CD14-positive monocyte (primary cell): Measurements from ENCODE around the gene UBE2L5. TPM values are rescaled to one million over a fixed set of nuclear protein-coding genes. Genes with fewer than 3 reads are reported as not detected.

Experiments used
- DNase-seq, 3 donors: peaks; one replicate each; pipeline ENCODE4 v3.0.0-alpha.2; 2011 to 2022
- H2AFZ ChIP-seq: 2 replicates; pipeline ENCODE4 v1.6.0; 2012; ENCODE audit warnings: mild to moderate bottlenecking, low read depth, low read length, inconsistent platforms; ENCODE audit not compliant: insufficient read depth, poor library complexity, severe bottlenecking
- H3K27ac ChIP-seq, 2 donors: 1 replicate in 1 of 2; 2 replicates in 1 of 2; pipeline ENCODE4 v1.5.1; 2012 to 2013; ENCODE audit warnings: low read length in 2 of 2, control low read depth in 1 of 2, inconsistent platforms in 1 of 2, low read depth in 1 of 2, mild to moderate bottlenecking in 1 of 2
- H3K27me3 ChIP-seq, 2 donors: one replicate each; pipeline versions ENCODE4 v1.6.0 to v1.6.1; 2011 to 2013; ENCODE audit warnings: low read length in 2 of 2; ENCODE audit not compliant: control insufficient read depth in 2 of 2, insufficient read depth in 2 of 2
- H3K36me3 ChIP-seq, 2 donors: replicated peaks in 1 of 2; 1 replicate in 1 of 2; 2 replicates in 1 of 2; pipeline versions ENCODE4 v1.5.1 to v1.6.1; 2012 to 2013; ENCODE audit warnings: low read length in 2 of 2, control low read depth in 1 of 2, inconsistent platforms in 1 of 2, mild to moderate bottlenecking in 1 of 2; ENCODE audit not compliant: insufficient read depth in 2 of 2, control insufficient read depth in 1 of 2
- H3K4me1 ChIP-seq, 2 donors: 1 replicate in 1 of 2; 2 replicates in 1 of 2; pipeline versions ENCODE4 v1.5.1 to v1.6.1; 2012 to 2013; ENCODE audit warnings: low read length in 2 of 2, control low read depth in 1 of 2, inconsistent platforms in 1 of 2, mild to moderate bottlenecking in 1 of 2, moderate library complexity in 1 of 2; ENCODE audit not compliant: insufficient read depth in 2 of 2, control insufficient read depth in 1 of 2
- H3K4me2 ChIP-seq: replicated peaks from 2 replicates; pipeline ENCODE3; 2012; ENCODE audit warnings: low read length, moderate library complexity, mild to moderate bottlenecking; ENCODE audit not compliant: poor library complexity, severe bottlenecking; ENCODE audit errors: extremely low read depth
- H3K4me3 ChIP-seq, 3 experiments: fragments of 200-600 bp in 1 of 3; sonication (generic) in 1 of 3; replicated peaks in 1 of 3; 1 replicate in 2 of 3; 2 replicates in 1 of 3; pipeline ENCODE4 v1.5.1; 2011 to 2013; ENCODE audit warnings: low read length in 3 of 3, mild to moderate bottlenecking in 3 of 3, control low read depth in 2 of 3, low read depth in 2 of 3, inconsistent platforms in 1 of 3, moderate library complexity in 1 of 3
- H3K79me2 ChIP-seq: 2 replicates; pipeline ENCODE4 v1.6.0; 2012; ENCODE audit warnings: mild to moderate bottlenecking, control low read depth, inconsistent platforms, low read length, moderate library complexity; ENCODE audit not compliant: insufficient read depth
- H3K9ac ChIP-seq: 2 replicates; pipeline ENCODE4 v1.6.0; 2017; ENCODE audit warnings: low read length, mild to moderate bottlenecking; ENCODE audit not compliant: insufficient read depth, poor library complexity, severe bottlenecking
- H3K9me3 ChIP-seq, 2 donors: replicated peaks in 1 of 2; 1 replicate in 1 of 2; 2 replicates in 1 of 2; pipeline versions ENCODE4 v1.5.1 to v1.6.1; 2012 to 2013; ENCODE audit warnings: low read length in 2 of 2, control low read depth in 1 of 2; ENCODE audit not compliant: control insufficient read depth in 1 of 2, insufficient read depth in 1 of 2
- H4K20me1 ChIP-seq: 2 replicates; pipeline ENCODE4 v1.6.0; 2012; ENCODE audit warnings: mild to moderate bottlenecking, low read length, control low read depth, moderate library complexity; ENCODE audit not compliant: insufficient read depth
- H3K27ac Mint-ChIP-seq, 7 donors: one replicate each; pipeline ENCODE4 v1.8.0; 2020; ENCODE audit warnings: mild to moderate bottlenecking in 7 of 7, mixed read lengths in 7 of 7, moderate library complexity in 6 of 7, inconsistent platforms in 2 of 7
- H3K27me3 Mint-ChIP-seq, 3 donors: one replicate each; pipeline ENCODE4 v1.8.0; 2021 to 2022; ENCODE audit warnings: low read depth in 3 of 3, mild to moderate bottlenecking in 3 of 3, mixed read lengths in 3 of 3, moderate library complexity in 3 of 3, inconsistent platforms in 1 of 3
- H3K36me3 Mint-ChIP-seq, 2 donors: one replicate each; pipeline ENCODE4 v1.8.0; 2020; ENCODE audit warnings: mixed read lengths in 2 of 2, inconsistent platforms in 1 of 2, mild to moderate bottlenecking in 1 of 2
- H3K4me1 Mint-ChIP-seq: one replicate; pipeline ENCODE4 v1.8.0; 2020; ENCODE audit warnings: mild to moderate bottlenecking, mixed read lengths
- H3K4me3 Mint-ChIP-seq, 2 donors: one replicate each; pipeline ENCODE4 v1.8.0; 2020; ENCODE audit warnings: mild to moderate bottlenecking in 2 of 2, mixed read lengths in 2 of 2, moderate library complexity in 1 of 2
- H3K9me3 Mint-ChIP-seq, 7 donors: one replicate each; pipeline ENCODE4 v1.8.0; 2020 to 2022; ENCODE audit warnings: mixed read lengths in 7 of 7, mild to moderate bottlenecking in 6 of 7, moderate library complexity in 6 of 7, inconsistent platforms in 2 of 7
- WGBS: methylation state at CpG from one replicate; pipeline ENCODE4 v1.1.5; 2013; ENCODE audit warnings: missing lambda C conversion rate; ENCODE audit not compliant: insufficient coverage; 5-methylcytosine and 5-hydroxymethylcytosine counted together
- intact Hi-C, 2 donors: fragments of 100-400 bp; cut with micrococcal nuclease; formaldehyde crosslinking; loops; one replicate each; pipeline versions ENCODE4 v1.15.0 to v1.15.1; 2023
- polyA plus RNA-seq, 3 donors: library from polyadenylated mRNA; depleted of rRNA in 1 of 3; unstranded in 2 of 3; stranded (reverse) in 1 of 3; fragments of 300-500 nt in 2 of 3; fragments of >200 nt in 1 of 3; fragmentation: Illumina TruSeq in 2 of 3; gene quantifications; 1 replicate in 2 of 3; 2 replicates in 1 of 3; pipeline ENCODE4 v1.2.3, GENCODE V29; 2012 to 2021
- TF ChIP-seq, protein P1 (sequence below): fragments of 200-600 bp; IDR thresholded peaks from one replicate; pipeline ENCODE4 v1.8.0; 2022; ENCODE audit warnings: antibody characterized with exemption, mild to moderate bottlenecking

Gene UBE2L5
- polyA plus RNA-seq, 3 donors, result not detected

- H3K4me1 Mint-ChIP-seq, result peaks cover 8% of the 10 kb centered on the region
- intact Hi-C loops, result loop anchor here in 1 of 2 donors (10.0 kb wide), 1 partner anchor 901 kb away; no protein-coding TSS in a partner anchor
- Histone ChIP-seq H3K4me2 (peak overlapping the region; percentile 99), H3K9me3 (no peaks in the 10 kb centered on the region), H3K79me2 (no peaks in the 10 kb centered on the region), H3K27ac (peak overlapping the region; percentile 78 to 98), H3K9ac (peak overlapping the region; percentile 84), H3K4me3 (peak overlapping the region; percentile 65 to 95 (median 65)), H4K20me1 (no peaks in the 10 kb centered on the region), H3K27me3 (no peaks in the 10 kb centered on the region), H3K4me1 (peaks cover 8 to 11% of the 10 kb centered on the region in 2 donors), H3K36me3 (no peaks in the 10 kb centered on the region), H2AFZ (peak overlapping the region; percentile 99)
- H3K27me3 Mint-ChIP-seq, result peaks cover 0 to 10% (median 1%) of the 10 kb centered on the region in 3 donors
- no peaks in the 10 kb centered on the region for H3K36me3 Mint-ChIP-seq
- 0% methylated on average over 3 of the region's 19 CpGs for WGBS
- H3K4me3 Mint-ChIP-seq, result peak overlapping the region; percentile 90 to 98
- TF ChIP-seq, protein P1, sequence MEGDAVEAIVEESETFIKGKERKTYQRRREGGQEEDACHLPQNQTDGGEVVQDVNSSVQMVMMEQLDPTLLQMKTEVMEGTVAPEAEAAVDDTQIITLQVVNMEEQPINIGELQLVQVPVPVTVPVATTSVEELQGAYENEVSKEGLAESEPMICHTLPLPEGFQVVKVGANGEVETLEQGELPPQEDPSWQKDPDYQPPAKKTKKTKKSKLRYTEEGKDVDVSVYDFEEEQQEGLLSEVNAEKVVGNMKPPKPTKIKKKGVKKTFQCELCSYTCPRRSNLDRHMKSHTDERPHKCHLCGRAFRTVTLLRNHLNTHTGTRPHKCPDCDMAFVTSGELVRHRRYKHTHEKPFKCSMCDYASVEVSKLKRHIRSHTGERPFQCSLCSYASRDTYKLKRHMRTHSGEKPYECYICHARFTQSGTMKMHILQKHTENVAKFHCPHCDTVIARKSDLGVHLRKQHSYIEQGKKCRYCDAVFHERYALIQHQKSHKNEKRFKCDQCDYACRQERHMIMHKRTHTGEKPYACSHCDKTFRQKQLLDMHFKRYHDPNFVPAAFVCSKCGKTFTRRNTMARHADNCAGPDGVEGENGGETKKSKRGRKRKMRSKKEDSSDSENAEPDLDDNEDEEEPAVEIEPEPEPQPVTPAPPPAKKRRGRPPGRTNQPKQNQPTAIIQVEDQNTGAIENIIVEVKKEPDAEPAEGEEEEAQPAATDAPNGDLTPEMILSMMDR, result no peak
- H3K9me3 Mint-ChIP-seq, result no peaks in the 10 kb centered on the region
- peak; percentile 75 to 91 (median 90) for DNase-seq
- H3K27ac Mint-ChIP-seq, result peak overlapping the region; percentile 91 to 96 (median 95)
These were observed 26.8 kb upstream of the UBE2L5 start for GRCh38 chr13:30395192-30396158.

GRCh38 chr13:30396434-30397075 is 25.7 kb upstream of the UBE2L5 start:
- Mint-ChIP-seq H3K4me3 (no peak overlapping the region), H3K36me3 (no peaks in the 10 kb centered on the region), H3K27me3 (peaks cover 0 to 6% (median 1%) of the 10 kb centered on the region in 3 donors), H3K27ac (no peak overlapping the region), H3K4me1 (peaks cover 8% of the 10 kb centered on the region), H3K9me3 (peaks cover 0 to 2% (median 0%) of the 10 kb centered on the region in 7 donors)
- intact Hi-C loops, result loop anchor here in 1 of 2 donors (10.0 kb wide), 1 partner anchor 902 kb away; no protein-coding TSS in a partner anchor
- H2AFZ ChIP-seq, result no peak overlapping the region
- H3K4me1 ChIP-seq, result peaks cover 8 to 11% of the 10 kb centered on the region in 2 donors
- no peaks in the 10 kb centered on the region for H4K20me1 ChIP-seq
- H3K9ac ChIP-seq, result no peak overlapping the region
- no peaks in the 10 kb centered on the region for H3K27me3 ChIP-seq
- H3K4me3 ChIP-seq, result no peak overlapping the region
- no peaks in the 10 kb centered on the region for H3K36me3 ChIP-seq
- H3K4me2 ChIP-seq, result no peak overlapping the region
- WGBS, result 93% methylated on average over 3 of the region's 8 CpGs
- TF ChIP-seq, protein P1, result no peak
- no peaks in the 10 kb centered on the region for H3K79me2 ChIP-seq
- no peak overlapping the region for H3K27ac ChIP-seq
- no peaks in the 10 kb centered on the region for H3K9me3 ChIP-seq
- no peak for DNase-seq
